Vagina (tissue), 2 donors: ENCODE results near the gene PNPT1. TPM values are rescaled to one million over a fixed set of nuclear protein-coding genes. Genes with fewer than 3 reads are reported as not detected.

Source experiments
- DNase-seq, 2 donors: peaks; one replicate each; pipeline ENCODE4 v3.0.0-alpha.2; 2017; ENCODE audit errors: extremely low spot score in 2 of 2
- H3K27ac ChIP-seq: fragments of 200-600 bp; sonication (generic); one replicate; pipeline ENCODE4 v1.5.1; 2019
- H3K27me3 ChIP-seq: fragments of 200-600 bp; sonication (generic); one replicate; pipeline ENCODE4 v1.5.1; 2019
- H3K36me3 ChIP-seq, 2 donors: fragments of 200-600 bp; sonication (generic); one replicate each; pipeline ENCODE4 v1.5.1; 2017 to 2019
- H3K4me1 ChIP-seq: fragments of 200-600 bp; sonication (generic); one replicate; pipeline ENCODE4 v1.5.1; 2019
- H3K4me3 ChIP-seq, 2 donors: fragments of 200-600 bp; sonication (generic); 1 replicate in 1 of 2; 2 replicates in 1 of 2; pipeline ENCODE4 v1.5.1; 2016 to 2019
- H3K9me3 ChIP-seq: fragments of 200-600 bp; sonication (generic); one replicate; pipeline ENCODE4 v1.5.1; 2019
- POLR2A ChIP-seq, 2 donors: fragments of 450-650 bp; IDR thresholded peaks; one replicate each; pipeline ENCODE4 v1.6.1; 2017; ENCODE audit warnings: antibody characterized with exemption in 2 of 2, mild to moderate bottlenecking in 2 of 2, moderate library complexity in 2 of 2
- POLR2AphosphoS5 ChIP-seq, 2 donors: sonication (generic); formaldehyde crosslinking; IDR thresholded peaks; one replicate each; pipeline ENCODE4 v1.9.0; 2017; ENCODE audit warnings: antibody characterized with exemption in 2 of 2, mild to moderate bottlenecking in 2 of 2, low read depth in 1 of 2; ENCODE audit not compliant: insufficient read depth in 1 of 2
- intact Hi-C: fragments of 100-400 bp; cut with DNase I; formaldehyde crosslinking; loops from one replicate; pipeline ENCODE4 v1.15.1; 2023
- total RNA-seq: library from RNA; depleted of rRNA; stranded (reverse); fragments of >200 nt; gene quantifications from one replicate; pipeline ENCODE4 v1.2.3, GENCODE V29; 2016
- TF ChIP-seq, protein P1 (sequence below), 3 experiments: fragments of 450-650 bp in 2 of 3; fragments of 200-600 bp in 1 of 3; sonication (generic) in 1 of 3; IDR thresholded peaks; one replicate each; pipeline ENCODE4 v1.5.1; 2017 to 2019; ENCODE audit warnings: antibody characterized with exemption in 3 of 3, mild to moderate bottlenecking in 2 of 3, moderate library complexity in 2 of 3

The PNPT1 gene
- total RNA-seq, 1 donor from 2014 or later = 40.5 TPM

DNA sequence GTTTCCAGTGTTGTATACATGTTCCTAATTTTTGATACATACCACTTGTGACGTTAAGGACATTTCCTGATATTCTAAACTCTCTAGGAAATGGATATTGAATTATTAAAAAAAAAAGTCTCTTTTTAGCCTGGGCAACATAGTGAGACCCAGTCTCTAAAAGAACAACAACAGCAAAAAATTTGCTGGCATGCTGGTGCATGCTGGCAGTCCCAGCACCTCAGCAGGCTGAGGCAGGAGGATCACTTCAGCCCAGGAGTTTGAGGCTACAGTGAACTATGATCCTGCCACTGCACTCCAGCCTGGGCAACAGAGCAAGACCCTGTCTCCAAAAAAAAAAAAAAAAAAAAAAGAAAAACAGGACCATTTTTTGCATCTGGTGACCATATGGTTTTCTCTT, 65.7 kb downstream of the PNPT1 start:
- no peaks in the 10 kb centered on the region for H3K27me3 ChIP-seq
- peaks cover 13% of the 10 kb centered on the region for H3K4me1 ChIP-seq
- H3K4me3 ChIP-seq = no peak overlapping the region
- TF ChIP-seq POLR2AphosphoS5 (IDR thresholded peaks at IDR 0.05; ENCODE audit: insufficient read depth in 1 of 2, low read depth in 1 of 2) = no peak
- TF ChIP-seq, protein P1, sequence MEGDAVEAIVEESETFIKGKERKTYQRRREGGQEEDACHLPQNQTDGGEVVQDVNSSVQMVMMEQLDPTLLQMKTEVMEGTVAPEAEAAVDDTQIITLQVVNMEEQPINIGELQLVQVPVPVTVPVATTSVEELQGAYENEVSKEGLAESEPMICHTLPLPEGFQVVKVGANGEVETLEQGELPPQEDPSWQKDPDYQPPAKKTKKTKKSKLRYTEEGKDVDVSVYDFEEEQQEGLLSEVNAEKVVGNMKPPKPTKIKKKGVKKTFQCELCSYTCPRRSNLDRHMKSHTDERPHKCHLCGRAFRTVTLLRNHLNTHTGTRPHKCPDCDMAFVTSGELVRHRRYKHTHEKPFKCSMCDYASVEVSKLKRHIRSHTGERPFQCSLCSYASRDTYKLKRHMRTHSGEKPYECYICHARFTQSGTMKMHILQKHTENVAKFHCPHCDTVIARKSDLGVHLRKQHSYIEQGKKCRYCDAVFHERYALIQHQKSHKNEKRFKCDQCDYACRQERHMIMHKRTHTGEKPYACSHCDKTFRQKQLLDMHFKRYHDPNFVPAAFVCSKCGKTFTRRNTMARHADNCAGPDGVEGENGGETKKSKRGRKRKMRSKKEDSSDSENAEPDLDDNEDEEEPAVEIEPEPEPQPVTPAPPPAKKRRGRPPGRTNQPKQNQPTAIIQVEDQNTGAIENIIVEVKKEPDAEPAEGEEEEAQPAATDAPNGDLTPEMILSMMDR (IDR thresholded peaks at IDR 0.05) = no peak
- no peak for TF ChIP-seq POLR2A (IDR thresholded peaks at IDR 0.05)
- intact Hi-C loops = no loop called here
- no peaks in the 10 kb centered on the region for H3K36me3 ChIP-seq
- H3K9me3 ChIP-seq = no peaks in the 10 kb centered on the region
- H3K27ac ChIP-seq = no peak overlapping the region
- no peak for DNase-seq

DNA sequence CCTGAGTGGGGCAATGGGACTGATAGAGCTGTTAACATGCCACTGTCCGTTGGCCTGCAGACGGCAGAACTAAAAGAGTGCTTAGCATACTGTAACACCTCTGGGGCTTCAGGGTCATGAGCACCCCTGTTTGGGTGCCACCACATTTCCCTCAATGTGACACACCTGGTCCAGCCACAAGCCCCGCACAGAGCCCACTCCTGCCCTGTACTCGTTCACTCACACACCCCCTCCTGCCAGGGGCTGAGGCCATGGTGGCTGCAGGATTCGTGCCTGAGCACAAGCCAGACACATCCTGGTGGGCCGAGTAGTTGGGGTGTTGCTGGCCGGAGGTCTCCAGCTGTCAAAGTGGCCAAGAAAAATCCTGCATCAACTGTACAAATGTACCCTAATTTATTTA, 71.8 kb downstream of the PNPT1 start:
- intact Hi-C loops = no loop called here

DNA sequence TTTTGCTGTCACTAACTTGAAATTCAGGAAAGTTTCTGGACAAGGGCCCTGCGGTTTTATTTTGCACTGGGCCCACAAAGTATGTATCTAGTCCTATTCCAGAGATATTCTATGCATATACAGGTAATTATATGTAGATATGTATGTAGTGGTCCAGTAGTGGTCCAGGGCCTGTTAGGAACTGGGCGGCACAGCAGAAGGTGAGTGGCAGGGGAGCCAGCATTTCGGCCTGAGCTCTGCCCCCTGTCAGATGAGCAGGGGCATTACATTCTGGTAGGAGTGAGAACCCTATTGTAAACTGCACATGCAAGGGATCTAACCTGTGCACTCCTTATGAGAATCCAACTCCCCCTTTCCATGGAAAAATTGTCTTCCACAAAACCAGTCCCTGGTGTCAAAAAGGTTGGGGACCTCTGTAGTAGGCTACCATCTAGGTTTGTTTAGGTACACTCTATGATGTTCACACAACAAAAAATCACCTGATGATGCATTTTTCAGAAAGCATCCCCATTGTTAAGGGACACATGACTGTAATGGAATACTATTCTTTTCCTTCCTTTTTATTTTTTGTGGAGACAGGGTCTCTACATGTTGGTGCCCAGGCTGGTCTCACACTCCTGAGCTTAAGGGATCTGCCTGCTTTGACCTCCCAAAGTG, 73.4 kb downstream of the PNPT1 start:
- intact Hi-C loops = no loop called here
- H3K27ac ChIP-seq = no peak overlapping the region
- H3K27me3 ChIP-seq = no peaks in the 10 kb centered on the region
- TF ChIP-seq POLR2A (IDR thresholded peaks at IDR 0.05) = no peak
- TF ChIP-seq, protein P1 (IDR thresholded peaks at IDR 0.05) = no peak
- no peak for TF ChIP-seq POLR2AphosphoS5 (IDR thresholded peaks at IDR 0.05; ENCODE audit: insufficient read depth in 1 of 2, low read depth in 1 of 2)
- no peak for DNase-seq
- peaks cover 63% of the 10 kb centered on the region for H3K4me1 ChIP-seq
- no peaks in the 10 kb centered on the region for H3K36me3 ChIP-seq
- H3K4me3 ChIP-seq = no peak overlapping the region
- no peaks in the 10 kb centered on the region for H3K9me3 ChIP-seq

More for the DNA sequence above, 71.8 kb downstream of the PNPT1 start:
- Histone ChIP-seq H3K36me3 (no peaks in the 10 kb centered on the region), H3K27ac (no peak overlapping the region), H3K4me1 (peaks cover 50% of the 10 kb centered on the region), H3K4me3 (no peak overlapping the region), H3K27me3 (no peaks in the 10 kb centered on the region), H3K9me3 (no peaks in the 10 kb centered on the region)
- no peak for DNase-seq
- no peak for TF ChIP-seq POLR2AphosphoS5 (IDR thresholded peaks at IDR 0.05; ENCODE audit: insufficient read depth in 1 of 2, low read depth in 1 of 2)
- TF ChIP-seq, protein P1 (IDR thresholded peaks at IDR 0.05) = no peak
- TF ChIP-seq POLR2A (IDR thresholded peaks at IDR 0.05) = no peak

DNA sequence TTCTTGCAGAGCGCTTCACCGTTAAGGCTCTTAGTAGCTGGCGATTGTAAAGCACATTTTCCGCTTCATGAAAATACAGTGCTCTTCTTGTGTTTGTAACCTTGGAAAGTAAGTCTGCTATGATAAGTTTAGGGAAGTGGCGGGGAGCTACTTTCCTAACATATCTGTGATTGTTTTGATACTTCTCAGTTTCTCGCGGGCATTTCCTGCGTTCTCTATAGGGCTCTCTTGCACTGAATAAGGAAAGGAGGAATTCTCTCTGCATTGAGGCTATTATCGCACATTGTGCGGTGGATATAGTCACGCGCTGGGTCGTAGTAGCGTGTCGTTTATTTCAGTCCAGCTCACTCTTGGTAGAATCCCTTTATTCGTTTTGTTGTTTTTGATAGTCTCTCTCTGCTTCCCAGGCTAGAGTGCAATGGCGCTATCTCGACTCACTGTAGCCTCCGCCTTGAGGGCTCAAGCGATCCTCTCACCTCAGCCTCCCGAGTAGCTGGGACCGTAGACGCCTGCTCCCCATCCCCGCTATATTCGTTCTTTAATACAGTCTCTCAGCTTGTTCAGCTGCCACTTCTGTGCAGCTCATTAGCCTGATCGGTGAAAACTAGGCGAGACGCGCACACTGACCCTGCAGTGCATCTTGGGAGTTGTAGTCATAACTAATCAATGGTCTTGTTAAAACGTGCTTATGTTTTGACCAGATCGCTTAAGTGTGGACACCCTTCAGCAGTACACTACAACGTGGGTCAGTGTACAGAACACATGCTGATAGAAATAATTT, 75.2 kb downstream of the PNPT1 start:
- Histone ChIP-seq H3K4me1 (peaks cover 63% of the 10 kb centered on the region), H3K4me3 (peak overlapping the region; percentile 93 to 95), H3K27ac (peak overlapping the region; percentile 92), H3K27me3 (no peaks in the 10 kb centered on the region), H3K9me3 (no peaks in the 10 kb centered on the region), H3K36me3 (peaks cover 0 to 7% of the 10 kb centered on the region in 2 donors)
- TF ChIP-seq POLR2A (IDR thresholded peaks at IDR 0.05) (no peak), POLR2AphosphoS5 (IDR thresholded peaks at IDR 0.05; ENCODE audit: insufficient read depth in 1 of 2, low read depth in 1 of 2) (no peak)
- TF ChIP-seq, protein P1 (IDR thresholded peaks at IDR 0.05) = no peak
- no peak for DNase-seq
- intact Hi-C loops = no loop called here

DNA sequence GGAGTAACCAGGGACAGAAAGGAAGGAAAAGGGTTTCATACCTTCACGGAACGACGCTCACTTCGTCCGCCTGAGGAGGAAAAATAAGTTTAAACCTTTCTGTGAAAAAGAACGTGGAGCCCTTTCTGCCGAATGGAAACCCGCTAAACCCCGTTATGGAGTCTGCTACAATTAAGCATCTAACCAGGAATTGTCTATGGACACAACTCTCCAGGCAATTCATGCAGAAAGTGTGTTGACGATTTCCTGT, 75.7 kb downstream of the PNPT1 start:
- intact Hi-C loops = no loop called here
- Histone ChIP-seq H3K4me1 (peaks cover 60% of the 10 kb centered on the region), H3K27ac (peak overlapping the region; percentile 92), H3K27me3 (no peaks in the 10 kb centered on the region), H3K9me3 (no peaks in the 10 kb centered on the region), H3K36me3 (peaks cover 0 to 12% of the 10 kb centered on the region in 2 donors), H3K4me3 (peak overlapping the region; percentile 93 to 95)
- TF ChIP-seq POLR2AphosphoS5 (IDR thresholded peaks at IDR 0.05; ENCODE audit: insufficient read depth in 1 of 2, low read depth in 1 of 2) (no peak), POLR2A (IDR thresholded peaks at IDR 0.05) (no peak)
- TF ChIP-seq, protein P1 (IDR thresholded peaks at IDR 0.05) = no peak
- DNase-seq = no peak
